ENCODE data around the gene CSTF1. TPM values are rescaled to one million over a fixed set of nuclear protein-coding genes. Genes with fewer than 3 reads are reported as not detected.

CSTF1 gene
- total and polyA plus RNA-seq, 4 donors: 11.9 to 20.2 (median 16.0) TPM

DNA sequence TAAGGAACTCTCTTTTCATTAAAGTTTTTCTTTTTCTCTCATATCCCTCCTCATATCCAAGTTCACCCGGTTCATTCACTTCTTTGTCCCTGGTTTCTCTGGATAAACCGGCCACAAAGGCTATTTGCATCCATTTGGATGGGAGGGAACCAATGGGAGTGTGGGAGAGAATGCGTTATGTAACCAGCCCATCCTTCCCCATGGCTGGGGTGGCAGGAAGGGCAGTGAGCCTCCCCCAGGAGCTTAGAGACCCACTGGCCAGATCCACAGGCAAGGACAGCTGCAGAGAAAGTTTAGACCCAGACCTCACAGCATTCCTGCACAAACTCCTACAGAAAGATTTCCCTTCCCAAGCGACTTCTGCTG, 30.4 kb downstream of the CSTF1 start:
- Histone ChIP-seq H3K9ac (ENCODE audit: low read depth in 1 of 2, low read length in 2 of 2) (no peak overlapping the region), H3K9me3 (ENCODE audit: control insufficient read depth in 4 of 4, low read length in 3 of 4) (no peaks in the 10 kb centered on the region), H3K4me3 (ENCODE audit: low read depth in 1 of 3, low read length in 3 of 3) (no peak overlapping the region), H3K27ac (ENCODE audit: low read depth in 1 of 2, low read length in 2 of 2) (no peak overlapping the region), H3K36me3 (ENCODE audit: control insufficient read depth in 4 of 4, insufficient read depth in 3 of 4, low read depth in 1 of 4, low read length in 3 of 4) (no peaks in the 10 kb centered on the region), H3K4me1 (ENCODE audit: control insufficient read depth in 4 of 4, insufficient read depth in 4 of 4, low read length in 3 of 4) (peaks cover 0 to 3% (median 1%) of the 10 kb centered on the region in 4 donors), H3K27me3 (ENCODE audit: control insufficient read depth in 4 of 4, insufficient read depth in 4 of 4, low read length in 3 of 4) (no peaks in the 10 kb centered on the region)
- 82% methylated on average over 4 of the region's 4 CpGs for WGBS
- no peak for DNase-seq (ENCODE audit: low spot score)
- TF ChIP-seq, protein P1, sequence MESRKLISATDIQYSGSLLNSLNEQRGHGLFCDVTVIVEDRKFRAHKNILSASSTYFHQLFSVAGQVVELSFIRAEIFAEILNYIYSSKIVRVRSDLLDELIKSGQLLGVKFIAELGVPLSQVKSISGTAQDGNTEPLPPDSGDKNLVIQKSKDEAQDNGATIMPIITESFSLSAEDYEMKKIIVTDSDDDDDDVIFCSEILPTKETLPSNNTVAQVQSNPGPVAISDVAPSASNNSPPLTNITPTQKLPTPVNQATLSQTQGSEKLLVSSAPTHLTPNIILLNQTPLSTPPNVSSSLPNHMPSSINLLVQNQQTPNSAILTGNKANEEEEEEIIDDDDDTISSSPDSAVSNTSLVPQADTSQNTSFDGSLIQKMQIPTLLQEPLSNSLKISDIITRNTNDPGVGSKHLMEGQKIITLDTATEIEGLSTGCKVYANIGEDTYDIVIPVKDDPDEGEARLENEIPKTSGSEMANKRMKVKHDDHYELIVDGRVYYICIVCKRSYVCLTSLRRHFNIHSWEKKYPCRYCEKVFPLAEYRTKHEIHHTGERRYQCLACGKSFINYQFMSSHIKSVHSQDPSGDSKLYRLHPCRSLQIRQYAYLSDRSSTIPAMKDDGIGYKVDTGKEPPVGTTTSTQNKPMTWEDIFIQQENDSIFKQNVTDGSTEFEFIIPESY (IDR thresholded peaks at IDR 0.05): no peak
- TF ChIP-seq, protein P2, sequence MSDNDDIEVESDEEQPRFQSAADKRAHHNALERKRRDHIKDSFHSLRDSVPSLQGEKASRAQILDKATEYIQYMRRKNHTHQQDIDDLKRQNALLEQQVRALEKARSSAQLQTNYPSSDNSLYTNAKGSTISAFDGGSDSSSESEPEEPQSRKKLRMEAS (IDR thresholded peaks at IDR 0.05): no peak
- no peak for TF ChIP-seq SP1 (IDR thresholded peaks at IDR 0.05)
- TF ChIP-seq HNF4G (IDR thresholded peaks at IDR 0.05): no peak
- no peak for TF ChIP-seq RXRA (IDR thresholded peaks at IDR 0.05)
- TF ChIP-seq HNF4A (conservative IDR thresholded peaks at IDR 0.05): no peak
- TF ChIP-seq RAD21 (IDR thresholded peaks at IDR 0.05): no peak
- TF ChIP-seq GABPA (IDR thresholded peaks at IDR 0.05 in 1 of 2, conservative IDR thresholded peaks at IDR 0.05 in 1 of 2): no peak
- no peak for TF ChIP-seq YY1 (IDR thresholded peaks at IDR 0.05)
- no peak for TF ChIP-seq JUND (IDR thresholded peaks at IDR 0.05)
- TF ChIP-seq, protein P3, sequence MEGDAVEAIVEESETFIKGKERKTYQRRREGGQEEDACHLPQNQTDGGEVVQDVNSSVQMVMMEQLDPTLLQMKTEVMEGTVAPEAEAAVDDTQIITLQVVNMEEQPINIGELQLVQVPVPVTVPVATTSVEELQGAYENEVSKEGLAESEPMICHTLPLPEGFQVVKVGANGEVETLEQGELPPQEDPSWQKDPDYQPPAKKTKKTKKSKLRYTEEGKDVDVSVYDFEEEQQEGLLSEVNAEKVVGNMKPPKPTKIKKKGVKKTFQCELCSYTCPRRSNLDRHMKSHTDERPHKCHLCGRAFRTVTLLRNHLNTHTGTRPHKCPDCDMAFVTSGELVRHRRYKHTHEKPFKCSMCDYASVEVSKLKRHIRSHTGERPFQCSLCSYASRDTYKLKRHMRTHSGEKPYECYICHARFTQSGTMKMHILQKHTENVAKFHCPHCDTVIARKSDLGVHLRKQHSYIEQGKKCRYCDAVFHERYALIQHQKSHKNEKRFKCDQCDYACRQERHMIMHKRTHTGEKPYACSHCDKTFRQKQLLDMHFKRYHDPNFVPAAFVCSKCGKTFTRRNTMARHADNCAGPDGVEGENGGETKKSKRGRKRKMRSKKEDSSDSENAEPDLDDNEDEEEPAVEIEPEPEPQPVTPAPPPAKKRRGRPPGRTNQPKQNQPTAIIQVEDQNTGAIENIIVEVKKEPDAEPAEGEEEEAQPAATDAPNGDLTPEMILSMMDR (IDR thresholded peaks at IDR 0.05; ENCODE audit: low read depth, low read length, missing input control): no peak
- TF ChIP-seq, protein P4, sequence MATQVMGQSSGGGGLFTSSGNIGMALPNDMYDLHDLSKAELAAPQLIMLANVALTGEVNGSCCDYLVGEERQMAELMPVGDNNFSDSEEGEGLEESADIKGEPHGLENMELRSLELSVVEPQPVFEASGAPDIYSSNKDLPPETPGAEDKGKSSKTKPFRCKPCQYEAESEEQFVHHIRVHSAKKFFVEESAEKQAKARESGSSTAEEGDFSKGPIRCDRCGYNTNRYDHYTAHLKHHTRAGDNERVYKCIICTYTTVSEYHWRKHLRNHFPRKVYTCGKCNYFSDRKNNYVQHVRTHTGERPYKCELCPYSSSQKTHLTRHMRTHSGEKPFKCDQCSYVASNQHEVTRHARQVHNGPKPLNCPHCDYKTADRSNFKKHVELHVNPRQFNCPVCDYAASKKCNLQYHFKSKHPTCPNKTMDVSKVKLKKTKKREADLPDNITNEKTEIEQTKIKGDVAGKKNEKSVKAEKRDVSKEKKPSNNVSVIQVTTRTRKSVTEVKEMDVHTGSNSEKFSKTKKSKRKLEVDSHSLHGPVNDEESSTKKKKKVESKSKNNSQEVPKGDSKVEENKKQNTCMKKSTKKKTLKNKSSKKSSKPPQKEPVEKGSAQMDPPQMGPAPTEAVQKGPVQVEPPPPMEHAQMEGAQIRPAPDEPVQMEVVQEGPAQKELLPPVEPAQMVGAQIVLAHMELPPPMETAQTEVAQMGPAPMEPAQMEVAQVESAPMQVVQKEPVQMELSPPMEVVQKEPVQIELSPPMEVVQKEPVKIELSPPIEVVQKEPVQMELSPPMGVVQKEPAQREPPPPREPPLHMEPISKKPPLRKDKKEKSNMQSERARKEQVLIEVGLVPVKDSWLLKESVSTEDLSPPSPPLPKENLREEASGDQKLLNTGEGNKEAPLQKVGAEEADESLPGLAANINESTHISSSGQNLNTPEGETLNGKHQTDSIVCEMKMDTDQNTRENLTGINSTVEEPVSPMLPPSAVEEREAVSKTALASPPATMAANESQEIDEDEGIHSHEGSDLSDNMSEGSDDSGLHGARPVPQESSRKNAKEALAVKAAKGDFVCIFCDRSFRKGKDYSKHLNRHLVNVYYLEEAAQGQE (IDR thresholded peaks at IDR 0.05): no peak
- no peak for TF ChIP-seq FOXA1 (IDR thresholded peaks at IDR 0.05)
- no peak for TF ChIP-seq EGR1 (IDR thresholded peaks at IDR 0.05; ENCODE audit: low read depth in 2 of 2)

DNA sequence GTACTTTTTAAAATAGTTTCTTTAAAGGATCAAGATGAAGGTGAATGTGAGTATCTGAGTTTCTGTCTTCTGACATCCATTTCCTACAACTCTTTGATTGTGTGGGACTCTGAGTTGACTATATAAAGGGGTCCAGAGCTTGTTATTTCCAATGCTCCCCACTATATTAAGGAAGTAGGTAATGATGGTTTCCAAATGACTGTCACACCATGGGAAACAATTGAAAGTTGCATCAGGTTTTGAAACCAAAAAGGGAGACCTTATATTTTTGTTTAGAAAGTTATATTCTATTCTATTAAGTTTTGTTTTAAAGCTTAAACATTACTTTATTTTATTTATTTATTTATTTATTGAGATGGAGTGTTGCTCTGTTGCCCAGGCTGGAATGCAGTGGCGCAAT, 30.8 kb downstream of the CSTF1 start:
- Histone ChIP-seq H3K9ac (ENCODE audit: low read depth in 1 of 2, low read length in 2 of 2) (no peak overlapping the region), H3K9me3 (ENCODE audit: control insufficient read depth in 4 of 4, low read length in 3 of 4) (no peaks in the 10 kb centered on the region), H3K27me3 (ENCODE audit: control insufficient read depth in 4 of 4, insufficient read depth in 4 of 4, low read length in 3 of 4) (no peaks in the 10 kb centered on the region), H3K27ac (ENCODE audit: low read depth in 1 of 2, low read length in 2 of 2) (no peak overlapping the region), H3K36me3 (ENCODE audit: control insufficient read depth in 4 of 4, insufficient read depth in 3 of 4, low read depth in 1 of 4, low read length in 3 of 4) (no peaks in the 10 kb centered on the region), H3K4me1 (ENCODE audit: control insufficient read depth in 4 of 4, insufficient read depth in 4 of 4, low read length in 3 of 4) (peaks cover 0 to 3% (median 1%) of the 10 kb centered on the region in 4 donors), H3K4me3 (ENCODE audit: low read depth in 1 of 3, low read length in 3 of 3) (no peak overlapping the region)
- no peak for DNase-seq (ENCODE audit: low spot score)
- 98% methylated on average over 1 of the region's 1 CpG for WGBS
- TF ChIP-seq, protein P5, sequence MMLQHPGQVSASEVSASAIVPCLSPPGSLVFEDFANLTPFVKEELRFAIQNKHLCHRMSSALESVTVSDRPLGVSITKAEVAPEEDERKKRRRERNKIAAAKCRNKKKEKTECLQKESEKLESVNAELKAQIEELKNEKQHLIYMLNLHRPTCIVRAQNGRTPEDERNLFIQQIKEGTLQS (IDR thresholded peaks at IDR 0.05): no peak
- TF ChIP-seq FOXA2 (IDR thresholded peaks at IDR 0.05) (no peak), RXRA (IDR thresholded peaks at IDR 0.05) (no peak), FOXA1 (IDR thresholded peaks at IDR 0.05) (no peak), HNF4A (conservative IDR thresholded peaks at IDR 0.05) (no peak), SP1 (IDR thresholded peaks at IDR 0.05) (no peak), TAF1 (conservative IDR thresholded peaks at IDR 0.05) (no peak)
- TF ChIP-seq, protein P2 (IDR thresholded peaks at IDR 0.05): no peak
- TF ChIP-seq, protein P4 (IDR thresholded peaks at IDR 0.05): no peak
- TF ChIP-seq, protein P1 (IDR thresholded peaks at IDR 0.05): no peak

Measured in liver (tissue), 9 donors.